Measurements from ENCODE around the gene BLOC1S1.

GRCh38 chr12:55737581-55738122, 21.8 kb downstream of the BLOC1S1 start:
- TF ChIP-seq YY1 (IDR thresholded peaks at IDR 0.05; ENCODE audit: insufficient read depth, insufficient read length) (no peak), SUZ12 (IDR thresholded peaks at IDR 0.05; ENCODE audit: extremely low read depth, insufficient read depth, insufficient read length) (no peak)
